GM19372 (cell line): ENCODE measurements around the gene USP48.
"Not testable (repeated sequence)": the region's sequence is repeated elsewhere in the genome, so short reads cannot be mapped to it uniquely, and the experiment has no call there.

ENCODE experiments used
- ATAC-seq: cut with Tn5 transposase; IDR thresholded peaks from one replicate; pipeline ENCODE4 v1.9.1; 2021; ENCODE audit warnings: mild to moderate bottlenecking, low read depth, moderate library complexity; ENCODE audit not compliant: unreplicated experiment

Gene USP48

GRCh38 chr1:21774835-21775549 lies 8.0 kb downstream of the USP48 start:
- ATAC-seq, result no peak

GRCh38 chr1:21773585-21773984 lies 9.4 kb downstream of the USP48 start:
- no peak for ATAC-seq

GRCh38 chr1:21771672-21772071 lies 11.3 kb downstream of the USP48 start:
- ATAC-seq, result not testable (repeated sequence)

- ATAC-seq, result not testable (repeated sequence)
Measured at GRCh38 chr1:21770602-21771001, 12.3 kb downstream of the USP48 start.

- ATAC-seq, result no peak
Measured at GRCh38 chr1:21770201-21770600, 12.7 kb downstream of the USP48 start.

GRCh38 chr1:21767106-21767505 lies 15.8 kb downstream of the USP48 start:
- ATAC-seq, result not testable (repeated sequence)

GRCh38 chr1:21766210-21766609 lies 16.7 kb downstream of the USP48 start:
- no peak for ATAC-seq

- ATAC-seq, result no peak
Measured at GRCh38 chr1:21764615-21765423, 18.1 kb downstream of the USP48 start.

- ATAC-seq, result no peak
Measured at GRCh38 chr1:21763694-21764419, 19.1 kb downstream of the USP48 start.

- no peak for ATAC-seq
Measured at GRCh38 chr1:21763236-21763635, 19.7 kb downstream of the USP48 start.

GRCh38 chr1:21762022-21762404 lies 20.9 kb downstream of the USP48 start:
- no peak for ATAC-seq

GRCh38 chr1:21761052-21761451 lies 21.9 kb downstream of the USP48 start:
- ATAC-seq, result no peak

GRCh38 chr1:21759818-21760217 lies 23.1 kb downstream of the USP48 start:
- ATAC-seq, result no peak

- ATAC-seq, result no peak
Measured at GRCh38 chr1:21759182-21759581, 23.8 kb downstream of the USP48 start.

GRCh38 chr1:21758614-21759013 lies 24.3 kb downstream of the USP48 start:
- ATAC-seq, result no peak

GRCh38 chr1:21756393-21757089 lies 26.4 kb downstream of the USP48 start:
- no peak for ATAC-seq

GRCh38 chr1:21755067-21755466 lies 27.9 kb downstream of the USP48 start:
- no peak for ATAC-seq

GRCh38 chr1:21754583-21754982 lies 28.4 kb downstream of the USP48 start:
- ATAC-seq, result no peak

GRCh38 chr1:21752186-21752585 lies 30.8 kb downstream of the USP48 start:
- no peak for ATAC-seq

- ATAC-seq, result no peak
Measured at GRCh38 chr1:21751281-21751680, 31.7 kb downstream of the USP48 start.

- no peak for ATAC-seq
Measured at GRCh38 chr1:21750841-21751240, 32.1 kb downstream of the USP48 start.
